K562 (cell line): ENCODE results near the gene DYNLT4. TPM values are rescaled to one million over a fixed set of nuclear protein-coding genes. Genes with fewer than 3 reads are reported as not detected.

Source experiments
- ARID1B ChIP-seq: fragments of 450-650 bp; IDR thresholded peaks from 2 replicates; pipeline ENCODE4 v1.6.1; 2016; ENCODE audit warnings: antibody characterized with exemption, mild to moderate bottlenecking, inconsistent platforms
- ELF1 ChIP-seq: fragments of 200-800 bp; sonication (Bioruptor generic); IDR thresholded peaks from 2 replicates; pipeline ENCODE4 v1.6.1; 2016; ENCODE audit warnings: missing genetic modification characterization, missing compliant biosample characterization
- FOXP4 ChIP-seq: sonication (generic); formaldehyde crosslinking; IDR thresholded peaks from 2 replicates; pipeline ENCODE4 v1.8.0; 2022; ENCODE audit warnings: mild to moderate bottlenecking, missing genetic modification reagents, borderline replicate concordance
- GTF2E2 ChIP-seq: fragments of 200-800 bp; sonication (Bioruptor generic); IDR thresholded peaks from 2 replicates; pipeline ENCODE4 v1.6.1; 2016; ENCODE audit warnings: missing genetic modification characterization, missing compliant biosample characterization
- HMGXB4 ChIP-seq: sonication (generic); formaldehyde crosslinking; IDR thresholded peaks from 2 replicates; pipeline ENCODE4 v1.8.1; 2023; ENCODE audit warnings: mild to moderate bottlenecking, missing genetic modification reagents
- MBD1 ChIP-seq: fragments of 250-450 bp; sonication (Bioruptor Pico); IDR thresholded peaks from 2 replicates; pipeline ENCODE4 v1.8.0; 2022; ENCODE audit warnings: inconsistent platforms
- MCM7 ChIP-seq, 2 experiments: fragments of 450-650 bp; IDR thresholded peaks; 2 replicates each; pipeline ENCODE4 v1.6.1; 2016 to 2018
- PHTF2 ChIP-seq: fragments of 250-450 bp; sonication (Bioruptor Pico); IDR thresholded peaks from 2 replicates; pipeline ENCODE4 v1.5.0; 2021; ENCODE audit warnings: mild to moderate bottlenecking
- PML ChIP-seq: IDR thresholded peaks from 2 replicates; pipeline ENCODE4 v1.6.1; 2012; ENCODE audit warnings: low read length, inconsistent platforms
- PRPF4 ChIP-seq: fragments of 200-400 bp; formaldehyde crosslinking; IDR thresholded peaks from one replicate; pipeline ENCODE4 v1.6.1; 2017; ENCODE audit warnings: low read length, low read depth, mild to moderate bottlenecking; ENCODE audit not compliant: insufficient read depth, poor library complexity, severe bottlenecking
- STAT6 ChIP-seq: sonication (generic); formaldehyde crosslinking; IDR thresholded peaks from 2 replicates; pipeline ENCODE4 v1.8.1; 2023; ENCODE audit warnings: mild to moderate bottlenecking, missing genetic modification reagents
- TARDBP ChIP-seq: fragments of 450-650 bp; IDR thresholded peaks from 2 replicates; pipeline ENCODE4 v1.6.1; 2016
- USF2 ChIP-seq: sonication (generic); formaldehyde crosslinking; IDR thresholded peaks from 2 replicates; pipeline ENCODE4 v1.5.0; 2020; ENCODE audit warnings: missing genetic modification reagents
- ZFP1 ChIP-seq: fragments of 450-650 bp; formaldehyde crosslinking; IDR thresholded peaks from 2 replicates; pipeline ENCODE4 v1.4.0; 2020; ENCODE audit warnings: mild to moderate bottlenecking, mixed read lengths
- ZNF23 ChIP-seq: fragments of 250-450 bp; sonication (Bioruptor Pico); IDR thresholded peaks from 2 replicates; pipeline ENCODE4 v1.4.0; 2020; ENCODE audit warnings: mild to moderate bottlenecking
- ZNF444 ChIP-seq: fragments of 250-450 bp; sonication (Bioruptor Pico); IDR thresholded peaks from 2 replicates; pipeline ENCODE4 v1.4.0; 2020; ENCODE audit warnings: mild to moderate bottlenecking, moderate library complexity
- ZNF75A ChIP-seq: fragments of 450-650 bp; formaldehyde crosslinking; IDR thresholded peaks from 2 replicates; pipeline ENCODE4 v1.4.0; 2020; ENCODE audit warnings: mild to moderate bottlenecking
- ZNF79 ChIP-seq: fragments of 250-450 bp; sonication (Bioruptor Pico); IDR thresholded peaks from 2 replicates; pipeline ENCODE4 v1.4.0; 2020; ENCODE audit warnings: low read depth, mild to moderate bottlenecking, moderate library complexity
- polyA plus RNA-seq, 8 experiments: library from polyadenylated mRNA; depleted of rRNA in 4 of 8; stranded (reverse) in 5 of 8; unstranded in 3 of 8; fragments of >200 nt; fragmentation: Nextera tagmentation in 2 of 8; fragmentation: Illumina TruSeq in 1 of 8; extraction: Ambion mirVana in 2 of 8; extraction: Trizol in 1 of 8; gene quantifications; 2 replicates each; pipeline versions ENCODE4 v1.2.1 to v1.2.3, GENCODE V29; 2011 to 2014; ENCODE audit warnings: inconsistent platforms in 1 of 8, missing spikeins in 1 of 8
- total RNA-seq, 7 experiments: library from RNA; depleted of rRNA in 6 of 7; stranded (reverse); fragments of >200 nt in 6 of 7; fragmentation: Illumina TruSeq in 2 of 7; extraction: Trizol in 2 of 7; gene quantifications; 2 replicates each; pipeline versions ENCODE4 v1.2.1 to v1.2.3, GENCODE V29; 2011 to 2021; ENCODE audit warnings: low replicate concordance in 1 of 7

Gene DYNLT4
- total and polyA plus RNA-seq, 9 of the 15 experiments (the other 6 are each of a cell fraction or from before 2014, with no cell fraction given): 0.29 to 0.73 TPM; not detected in 7

- no peak for TF ChIP-seq HMGXB4 (CRISPR knock-in tag)
- no peak for TF ChIP-seq PHTF2 (CRISPR knock-in tag)
- TF ChIP-seq STAT6: no peak; the same call in 1 of the 2 replicates
- TF ChIP-seq ELF1: no peak
- TF ChIP-seq ZFP1: no peak
- TF ChIP-seq ZNF75A (CRISPR knock-in tag): no peak
- no peak; the same call in 1 of the 2 replicates for TF ChIP-seq ARID1B
- no peak for TF ChIP-seq PRPF4
- TF ChIP-seq MBD1 (CRISPR knock-in tag): no peak
- no peak for TF ChIP-seq MCM7 (IDR thresholded peaks at IDR 0.05)
- TF ChIP-seq ZNF79 (CRISPR knock-in tag): no peak
- no peak for TF ChIP-seq FOXP4
- no peak for TF ChIP-seq GTF2E2 (tag)
- no peak for TF ChIP-seq USF2
- TF ChIP-seq ZNF23 (CRISPR knock-in tag): no peak
- TF ChIP-seq ZNF444 (CRISPR knock-in tag): no peak
- no peak for TF ChIP-seq TARDBP
- TF ChIP-seq PML: no peak
These were observed 35.9 kb upstream of the DYNLT4 start, which contains the start of gene PTCH2 (continued) for GRCh38 chr1:44842862-44843655.
